DOHH2 (cell line): ENCODE data around the gene OSM.

Experiments
- H3F3A ChIP-seq: fragments of 200-600 bp; sonication (generic), shearing (Covaris generic); 2 replicates; pipeline ENCODE4 v1.6.0; 2016; ENCODE audit warnings: antibody characterized with exemption, mild to moderate bottlenecking; ENCODE audit not compliant: control insufficient read depth, insufficient read depth
- H3K27ac ChIP-seq: fragments of 200-600 bp; sonication (generic); 2 replicates; pipeline ENCODE4 v1.5.1; 2014; ENCODE audit warnings: low read depth, mild to moderate bottlenecking, low read length, moderate library complexity
- H3K27me3 ChIP-seq: fragments of 200-600 bp; sonication (generic); 2 replicates; pipeline ENCODE4 v1.6.1; 2014; ENCODE audit warnings: mild to moderate bottlenecking, low read length, mixed read lengths; ENCODE audit not compliant: control insufficient read depth
- H3K36me3 ChIP-seq: fragments of 200-600 bp; sonication (generic); 2 replicates; pipeline ENCODE4 v1.6.1; 2014; ENCODE audit warnings: mild to moderate bottlenecking, low read length, moderate library complexity, mixed read lengths; ENCODE audit not compliant: control insufficient read depth
- H3K4me1 ChIP-seq: fragments of 200-600 bp; sonication (generic); 2 replicates; pipeline ENCODE4 v1.6.1; 2014; ENCODE audit warnings: mild to moderate bottlenecking, low read length, mixed read lengths; ENCODE audit not compliant: control insufficient read depth
- H3K4me2 ChIP-seq: fragments of 200-600 bp; sonication (generic); 2 replicates; pipeline ENCODE4 v1.6.0; 2014; ENCODE audit warnings: mild to moderate bottlenecking, low read length, moderate library complexity
- H3K4me3 ChIP-seq: fragments of 200-600 bp; sonication (generic); 2 replicates; pipeline ENCODE4 v1.5.1; 2014; ENCODE audit warnings: mild to moderate bottlenecking, low read length, mixed read lengths
- H3K79me2 ChIP-seq: fragments of 200-600 bp; sonication (generic); 2 replicates; pipeline ENCODE4 v1.6.1; 2014; ENCODE audit warnings: mild to moderate bottlenecking, low read length, mixed read lengths; ENCODE audit not compliant: control insufficient read depth
- H3K9me2 ChIP-seq: fragments of 200-600 bp; sonication (generic); replicated peaks from 2 replicates; pipeline ENCODE4 v1.6.1; 2014; ENCODE audit warnings: mild to moderate bottlenecking, low read length, mixed read lengths; ENCODE audit not compliant: control insufficient read depth
- H3K9me3 ChIP-seq: fragments of 200-600 bp; sonication (generic); 2 replicates; pipeline ENCODE4 v1.6.1; 2014; ENCODE audit warnings: antibody characterized with exemption, low read length, mixed read lengths; ENCODE audit not compliant: control insufficient read depth, insufficient read depth
- H4K20me1 ChIP-seq: fragments of 200-600 bp; sonication (generic); 2 replicates; pipeline ENCODE4 v1.6.0; 2014; ENCODE audit warnings: low read depth, mild to moderate bottlenecking, antibody characterized with exemption, low read length, moderate library complexity; ENCODE audit not compliant: control insufficient read depth, insufficient read depth
- CTCF ChIP-seq: fragments of 200-600 bp; sonication (generic); IDR thresholded peaks from one replicate; pipeline ENCODE4 v1.5.1; 2014; ENCODE audit warnings: antibody characterized with exemption, mild to moderate bottlenecking, low read depth, low read length; ENCODE audit not compliant: poor library complexity, severe bottlenecking
- EZH2phosphoT487 ChIP-seq: fragments of 200-600 bp; sonication (generic); IDR thresholded peaks from 2 replicates; pipeline ENCODE4 v1.6.1; 2017; ENCODE audit warnings: borderline replicate concordance, mild to moderate bottlenecking, antibody characterized with exemption, low read length, moderate library complexity, mixed read lengths

The OSM gene

GRCh38 chr22:30240541-30241417, 25.9 kb downstream of the OSM start:
- Histone ChIP-seq H3K4me1 (no peaks in the 10 kb centered on the region), H3K4me3 (no peak overlapping the region), H3K27ac (no peak overlapping the region), H3K36me3 (no peaks in the 10 kb centered on the region), H4K20me1 (no peaks in the 10 kb centered on the region), H3K4me2 (no peak overlapping the region), H3F3A (no peaks in the 10 kb centered on the region), H3K27me3 (peaks cover 9% of the 10 kb centered on the region), H3K9me2 (no peaks in the 10 kb centered on the region), H3K79me2 (no peaks in the 10 kb centered on the region), H3K9me3 (no peaks in the 10 kb centered on the region)
- TF ChIP-seq EZH2phosphoT487: no peak
- TF ChIP-seq CTCF: no peak

DNA sequence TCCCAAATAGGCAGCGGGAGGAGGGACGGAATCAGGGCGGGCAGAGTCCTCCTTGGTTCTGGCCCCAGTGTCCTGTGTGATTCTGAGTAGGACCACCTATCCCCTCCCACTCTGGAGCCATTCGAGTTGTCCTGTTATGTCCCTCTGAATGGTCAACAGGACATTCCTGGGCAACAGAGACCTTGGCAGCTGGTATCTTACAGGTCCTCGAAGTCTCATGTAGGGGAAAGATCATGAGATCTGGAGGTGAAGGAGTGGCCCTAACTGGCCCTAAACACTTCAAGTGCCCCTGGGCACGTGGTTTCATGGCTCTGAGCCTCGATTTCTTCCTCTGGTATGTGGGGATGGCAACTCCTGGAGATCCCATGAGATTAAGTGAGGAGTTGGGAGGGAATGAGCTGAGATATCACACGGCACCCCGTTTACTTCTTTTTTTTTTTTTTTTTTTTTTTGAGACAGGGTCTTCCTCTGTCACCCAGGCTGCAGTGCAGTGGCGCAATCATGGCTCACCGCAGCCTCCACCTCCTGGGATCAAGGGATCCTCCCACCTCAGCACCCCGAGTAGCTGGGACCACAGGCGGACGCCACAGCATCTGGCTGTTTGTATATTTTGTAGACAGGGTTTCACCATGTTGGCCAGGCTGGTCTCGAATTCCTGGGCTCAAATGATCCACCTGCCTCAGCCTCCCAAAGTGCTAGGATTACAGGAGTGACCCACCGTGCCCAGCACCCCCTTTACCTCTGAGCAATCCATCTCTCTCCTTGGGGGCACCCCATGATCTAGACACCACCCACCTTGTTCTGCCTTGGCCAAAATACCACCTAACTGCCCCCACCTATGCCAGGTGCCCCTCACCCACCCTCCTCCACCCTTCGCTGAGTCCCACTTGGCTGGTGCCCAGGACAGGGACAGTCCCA, 26.9 kb downstream of the OSM start:
- no peaks in the 10 kb centered on the region for H3K4me1 ChIP-seq

More for the DNA sequence above, 26.9 kb downstream of the OSM start:
- Histone ChIP-seq H3K27ac (no peak overlapping the region), H3K9me3 (no peaks in the 10 kb centered on the region), H3K79me2 (no peaks in the 10 kb centered on the region), H4K20me1 (no peaks in the 10 kb centered on the region), H3K36me3 (no peaks in the 10 kb centered on the region), H3K9me2 (no peaks in the 10 kb centered on the region), H3K4me3 (no peak overlapping the region), H3K4me2 (no peak overlapping the region), H3F3A (no peaks in the 10 kb centered on the region), H3K27me3 (peaks cover 2% of the 10 kb centered on the region; the same call in 1 of the 2 replicates)
- TF ChIP-seq CTCF (no peak), EZH2phosphoT487 (no peak)
